NB4 (cell line): Measurements from ENCODE around the gene SLC6A19.

Experiments used
- CTCF ChIP-seq: IDR thresholded peaks from one replicate; pipeline ENCODE4 v1.5.1; 2012; ENCODE audit warnings: low read depth, low read length
- MYC ChIP-seq: IDR thresholded peaks from 2 replicates; pipeline ENCODE4 v1.6.1; 2011; ENCODE audit warnings: low read depth, low read length
- POLR2A ChIP-seq: IDR thresholded peaks from 2 replicates; pipeline ENCODE4 v1.6.1; 2011; ENCODE audit warnings: mild to moderate bottlenecking; ENCODE audit not compliant: insufficient read length; ENCODE audit errors: extremely low read depth

- TF ChIP-seq CTCF (no peak), POLR2A (no peak), MYC (no peak)
These were observed 6.2 kb downstream of the SLC6A19 start for GRCh38 chr5:1207555-1207954.
